Measurements from ENCODE around the gene KHDC1. TPM values are rescaled to one million over a fixed set of nuclear protein-coding genes. Genes with fewer than 3 reads are reported as not detected.

KHDC1 gene
- total RNA-seq, 1 donor: 4.0 TPM

DNA sequence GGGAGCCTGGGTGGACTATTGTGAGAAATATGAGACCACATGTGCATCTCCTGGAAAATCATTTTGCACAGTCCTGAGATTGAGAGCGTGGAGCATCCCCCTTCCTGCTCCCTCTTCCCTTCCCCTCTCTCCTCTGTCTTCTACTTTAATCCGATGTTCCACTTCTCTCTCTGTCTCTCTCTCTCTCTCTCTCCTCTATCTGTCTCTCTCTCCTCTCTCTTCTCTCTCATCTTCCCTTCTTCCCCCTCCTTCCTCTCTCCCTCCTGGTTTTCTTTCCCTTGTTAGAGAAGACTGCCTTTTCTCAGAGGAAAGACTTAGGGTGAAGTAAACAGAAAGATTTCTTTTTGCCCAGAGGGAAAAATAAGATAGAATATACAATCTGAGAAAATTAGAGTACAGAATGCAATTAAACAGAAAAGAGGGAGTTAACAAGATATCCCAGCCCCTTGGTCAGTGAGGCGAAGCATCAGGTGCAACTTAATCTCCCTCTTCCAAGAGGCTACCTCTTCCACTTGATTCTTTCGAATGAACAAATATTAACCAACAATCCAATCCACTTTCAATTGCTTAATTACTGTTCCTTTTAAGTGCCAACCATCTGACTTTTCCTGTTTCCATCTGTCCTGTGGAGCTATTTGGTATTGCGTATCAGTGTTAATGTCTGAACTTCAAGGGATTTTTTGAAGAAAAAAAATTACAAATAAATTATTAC is 14.6 kb downstream of the KHDC1 start:
- DNase-seq (ENCODE audit: insufficient read length, low spot score, missing footprints): peak; percentile 13
- Histone ChIP-seq H3K4me2 (ENCODE audit: insufficient read depth, low read length) (no peak overlapping the region), H3K4me1 (ENCODE audit: insufficient read depth, low read length) (no peaks in the 10 kb centered on the region), H4K20me1 (ENCODE audit: insufficient read depth, low read length) (no peaks in the 10 kb centered on the region), H3K27me3 (ENCODE audit: insufficient read depth, low read length) (no peaks in the 10 kb centered on the region), H3K79me2 (ENCODE audit: insufficient read depth, low read length) (no peaks in the 10 kb centered on the region), H3K36me3 (ENCODE audit: insufficient read depth, low read length) (no peaks in the 10 kb centered on the region), H3K4me3 (ENCODE audit: insufficient read depth, low read length) (no peak overlapping the region), H3K27ac (ENCODE audit: low read depth, low read length) (no peak overlapping the region), H2AFZ (ENCODE audit: low read length) (no peak overlapping the region), H3K9me3 (ENCODE audit: low read depth, low read length) (no peaks in the 10 kb centered on the region)
- TF ChIP-seq CTCF (IDR thresholded peaks at IDR 0.05; ENCODE audit: extremely low read depth, low read depth, low read length): no peak

- no peak overlapping the region for H3K27ac ChIP-seq (ENCODE audit: low read depth, low read length)
- no peak overlapping the region for H3K4me3 ChIP-seq (ENCODE audit: insufficient read depth, low read length)
- H4K20me1 ChIP-seq (ENCODE audit: insufficient read depth, low read length): no peaks in the 10 kb centered on the region
- DNase-seq (ENCODE audit: insufficient read length, low spot score, missing footprints): no peak
- H3K9me3 ChIP-seq (ENCODE audit: low read depth, low read length): no peaks in the 10 kb centered on the region
- no peaks in the 10 kb centered on the region for H3K27me3 ChIP-seq (ENCODE audit: insufficient read depth, low read length)
- H3K4me2 ChIP-seq (ENCODE audit: insufficient read depth, low read length): no peak overlapping the region
- no peak for TF ChIP-seq CTCF (IDR thresholded peaks at IDR 0.05; ENCODE audit: extremely low read depth, low read depth, low read length)
- H2AFZ ChIP-seq (ENCODE audit: low read length): no peak overlapping the region
- H3K79me2 ChIP-seq (ENCODE audit: insufficient read depth, low read length): no peaks in the 10 kb centered on the region
- no peaks in the 10 kb centered on the region for H3K4me1 ChIP-seq (ENCODE audit: insufficient read depth, low read length)
- no peaks in the 10 kb centered on the region for H3K36me3 ChIP-seq (ENCODE audit: insufficient read depth, low read length)
Observed at GRCh38 chr6:73242001-73242400, 21.0 kb downstream of the KHDC1 start.

DNA sequence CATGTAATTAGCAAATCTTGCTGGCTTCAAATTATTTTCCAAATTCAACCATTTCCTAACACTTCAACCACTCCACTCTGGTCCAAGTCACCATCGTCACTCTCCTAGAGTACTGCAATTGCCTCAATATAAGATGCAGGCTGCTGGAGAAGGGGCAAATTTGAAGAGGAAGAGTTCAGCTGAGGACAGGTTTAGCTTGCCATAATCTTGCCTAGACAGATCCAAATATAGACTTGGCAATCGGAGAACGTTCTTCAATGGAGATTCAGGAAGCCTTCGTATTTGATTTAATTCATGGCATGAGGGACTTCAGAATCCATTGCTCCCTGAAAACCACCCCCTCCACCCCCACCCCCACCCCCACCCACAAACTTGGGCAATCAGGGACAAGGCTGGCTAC is 22.3 kb downstream of the KHDC1 start:
- H3K4me2 ChIP-seq (ENCODE audit: insufficient read depth, low read length): no peak overlapping the region
- peak; percentile 36 for DNase-seq (ENCODE audit: insufficient read length, low spot score, missing footprints)
- H2AFZ ChIP-seq (ENCODE audit: low read length): no peak overlapping the region
- no peaks in the 10 kb centered on the region for H4K20me1 ChIP-seq (ENCODE audit: insufficient read depth, low read length)
- no peak overlapping the region for H3K4me3 ChIP-seq (ENCODE audit: insufficient read depth, low read length)
- H3K9me3 ChIP-seq (ENCODE audit: low read depth, low read length): no peaks in the 10 kb centered on the region
- H3K79me2 ChIP-seq (ENCODE audit: insufficient read depth, low read length): no peaks in the 10 kb centered on the region
- TF ChIP-seq CTCF (IDR thresholded peaks at IDR 0.05; ENCODE audit: extremely low read depth, low read depth, low read length): no peak
- no peaks in the 10 kb centered on the region for H3K36me3 ChIP-seq (ENCODE audit: insufficient read depth, low read length)
- H3K27me3 ChIP-seq (ENCODE audit: insufficient read depth, low read length): no peaks in the 10 kb centered on the region
- H3K4me1 ChIP-seq (ENCODE audit: insufficient read depth, low read length): peaks cover 6% of the 10 kb centered on the region
- H3K27ac ChIP-seq (ENCODE audit: low read depth, low read length): no peak overlapping the region

DNA sequence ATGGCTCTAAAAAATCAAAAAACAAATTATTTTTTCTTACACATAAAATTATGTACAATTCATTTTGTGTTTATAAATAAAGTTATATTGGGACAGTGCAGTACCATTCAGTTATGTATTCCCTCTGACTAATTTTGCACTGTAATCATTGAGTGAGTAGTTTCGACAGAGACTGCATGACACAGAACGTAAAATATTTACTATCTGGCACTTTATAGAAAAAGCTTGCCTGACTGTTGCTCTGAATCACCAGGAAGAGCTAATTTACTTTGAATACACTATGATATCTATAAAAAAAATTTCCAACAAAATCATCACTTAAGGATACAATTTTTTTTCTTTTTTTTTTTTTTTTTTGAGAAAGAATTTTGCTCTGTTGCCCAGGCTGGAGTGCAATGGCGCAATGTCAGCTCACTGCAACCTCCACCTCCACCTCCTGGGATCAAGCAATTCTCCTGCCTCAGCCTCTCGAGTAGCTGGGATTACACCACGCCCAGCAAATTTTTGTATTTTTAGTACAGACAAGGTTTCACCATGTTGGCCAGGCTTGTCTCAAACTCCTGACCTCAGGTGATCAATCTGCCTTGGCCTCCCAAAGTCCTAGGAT is 26.7 kb downstream of the KHDC1 start:
- peak overlapping the region; percentile 58 for H3K27ac ChIP-seq (ENCODE audit: low read depth, low read length)
- H3K9me3 ChIP-seq (ENCODE audit: low read depth, low read length): no peaks in the 10 kb centered on the region
- H3K79me2 ChIP-seq (ENCODE audit: insufficient read depth, low read length): no peaks in the 10 kb centered on the region
- H3K4me1 ChIP-seq (ENCODE audit: insufficient read depth, low read length): peaks cover 20% of the 10 kb centered on the region
- H4K20me1 ChIP-seq (ENCODE audit: insufficient read depth, low read length): no peaks in the 10 kb centered on the region
- DNase-seq (ENCODE audit: insufficient read length, low spot score, missing footprints): peak; percentile 23
- H3K4me3 ChIP-seq (ENCODE audit: insufficient read depth, low read length): no peak overlapping the region
- H3K4me2 ChIP-seq (ENCODE audit: insufficient read depth, low read length): peak overlapping the region; percentile 33
- no peaks in the 10 kb centered on the region for H3K36me3 ChIP-seq (ENCODE audit: insufficient read depth, low read length)
- H3K27me3 ChIP-seq (ENCODE audit: insufficient read depth, low read length): no peaks in the 10 kb centered on the region
- no peak overlapping the region for H2AFZ ChIP-seq (ENCODE audit: low read length)
- TF ChIP-seq CTCF (IDR thresholded peaks at IDR 0.05; ENCODE audit: extremely low read depth, low read depth, low read length): no peak
